GM18858 (cell line): ENCODE results near the gene NPVF.
A peak's percentile ranks its signal among the peaks of the same experiment; 100 is the strongest.

Experiments used
- ATAC-seq: cut with Tn5 transposase; IDR thresholded peaks from one replicate; pipeline ENCODE4 v1.9.1; 2021; ENCODE audit not compliant: unreplicated experiment

The NPVF gene

DNA sequence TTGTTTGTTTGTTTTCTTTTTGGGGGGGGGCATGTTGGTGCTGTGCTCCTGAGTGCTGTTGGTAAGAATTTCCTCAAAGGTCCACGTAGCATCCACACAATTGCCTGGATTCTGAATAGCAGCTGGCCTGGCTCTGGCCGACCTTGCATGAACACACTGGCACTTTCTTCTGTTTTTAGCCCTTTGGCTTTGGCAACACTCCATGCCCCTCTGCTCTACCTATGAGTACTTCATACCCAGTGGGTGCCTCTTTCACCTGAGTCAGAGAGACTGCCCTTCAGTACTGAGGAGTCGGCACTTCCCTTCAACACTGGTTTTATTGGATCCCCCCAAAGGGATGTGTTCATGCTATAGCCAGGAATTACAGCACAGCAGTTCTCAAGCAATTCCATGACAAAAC is 7.2 kb upstream of the NPVF start:
- ATAC-seq: no peak

DNA sequence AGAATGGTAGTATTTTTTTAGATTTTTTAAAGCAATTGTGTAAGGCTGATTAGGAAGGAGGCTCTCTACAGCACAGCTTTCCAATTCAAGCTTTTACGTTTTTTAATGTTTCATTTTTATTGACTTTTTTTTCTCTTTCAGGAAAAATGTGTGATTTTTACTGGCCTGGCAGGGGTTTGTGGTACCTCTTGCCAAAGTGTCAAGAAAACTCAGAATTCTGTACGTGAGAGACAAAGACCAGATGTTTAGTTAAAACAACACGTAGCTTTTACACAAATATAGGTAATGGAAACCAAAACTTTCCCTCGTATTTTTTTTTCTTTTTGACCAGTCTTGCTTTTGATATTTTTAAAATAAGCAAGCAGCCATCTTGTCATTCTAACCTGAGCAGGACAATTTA is 6.0 kb upstream of the NPVF start:
- no peak for ATAC-seq

DNA sequence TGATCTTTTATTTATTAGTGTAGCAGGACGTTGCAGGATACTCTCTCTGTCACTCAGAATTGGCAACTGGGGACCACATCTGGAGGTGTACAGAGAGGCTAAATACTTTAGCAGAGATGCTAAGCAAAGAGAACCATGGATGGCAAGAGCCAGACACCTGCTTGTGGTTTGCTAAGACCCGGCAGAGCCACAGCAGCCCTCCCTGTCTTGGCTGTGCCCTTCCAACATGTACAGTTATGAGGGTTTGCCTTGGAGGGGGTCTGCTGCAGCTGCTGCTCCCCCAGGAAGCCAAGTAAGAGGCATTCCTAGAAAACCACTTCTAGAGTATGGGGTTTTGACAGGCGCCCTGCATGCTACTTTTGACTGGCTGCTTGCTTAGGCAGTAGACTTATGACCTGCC is 5.1 kb downstream of the NPVF start:
- ATAC-seq: no peak

DNA sequence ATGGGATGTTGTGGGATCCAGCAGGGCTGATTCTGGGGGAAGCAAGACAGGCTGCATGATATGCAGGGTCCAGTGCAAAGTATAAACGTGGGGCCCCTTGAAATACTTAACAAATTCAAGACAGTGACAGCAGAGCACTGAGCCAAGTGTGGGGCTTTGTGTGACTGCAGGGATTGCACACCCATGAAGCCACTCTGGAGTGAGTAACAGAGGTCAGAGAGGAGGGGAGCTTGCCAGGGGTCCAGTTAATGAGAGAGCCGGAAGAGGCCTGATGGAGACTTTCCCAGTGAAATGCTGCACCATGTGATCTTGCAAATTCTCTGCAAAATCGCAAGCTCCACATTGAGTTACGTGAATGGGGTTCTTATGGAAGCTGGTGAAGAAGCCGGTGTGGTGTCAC is 5.6 kb downstream of the NPVF start:
- ATAC-seq: no peak

DNA sequence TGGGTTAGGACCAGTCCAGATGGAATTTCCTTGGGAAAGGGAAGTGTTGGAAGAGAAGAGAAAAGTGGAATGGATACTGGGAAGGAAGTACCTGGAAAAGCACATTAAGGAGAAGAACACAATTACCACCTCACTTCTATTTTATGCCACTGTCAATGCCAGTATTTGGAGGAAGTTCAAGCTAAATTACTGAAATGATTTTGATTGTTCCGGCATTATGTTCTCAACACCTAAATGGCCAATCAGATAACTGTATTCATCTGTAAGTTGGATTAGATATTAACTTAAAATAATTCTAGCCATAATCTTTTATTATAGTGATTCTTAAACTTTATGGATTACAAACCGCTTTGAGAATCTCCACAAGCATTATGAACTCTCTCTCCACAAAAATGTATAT is 7.3 kb downstream of the NPVF start:
- ATAC-seq: no peak

DNA sequence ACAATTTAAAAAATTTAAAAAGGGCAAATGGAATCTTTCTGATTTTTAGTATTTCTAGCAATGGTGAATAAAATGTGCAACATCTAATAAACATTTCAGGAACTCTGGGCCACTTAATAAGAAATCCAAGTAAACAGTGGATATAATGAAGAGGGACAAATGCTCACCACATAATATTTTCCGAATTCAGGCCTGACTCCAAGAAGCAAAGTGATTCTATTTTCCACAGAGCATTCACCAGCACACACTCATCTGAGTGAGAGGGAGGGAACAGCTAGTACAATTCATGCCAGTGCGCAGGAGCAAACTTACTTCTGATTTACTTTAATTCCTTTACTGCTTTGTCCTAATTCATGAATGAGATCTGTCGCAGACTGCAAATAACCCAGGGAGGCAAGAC is 10.1 kb downstream of the NPVF start:
- ATAC-seq: no peak

DNA sequence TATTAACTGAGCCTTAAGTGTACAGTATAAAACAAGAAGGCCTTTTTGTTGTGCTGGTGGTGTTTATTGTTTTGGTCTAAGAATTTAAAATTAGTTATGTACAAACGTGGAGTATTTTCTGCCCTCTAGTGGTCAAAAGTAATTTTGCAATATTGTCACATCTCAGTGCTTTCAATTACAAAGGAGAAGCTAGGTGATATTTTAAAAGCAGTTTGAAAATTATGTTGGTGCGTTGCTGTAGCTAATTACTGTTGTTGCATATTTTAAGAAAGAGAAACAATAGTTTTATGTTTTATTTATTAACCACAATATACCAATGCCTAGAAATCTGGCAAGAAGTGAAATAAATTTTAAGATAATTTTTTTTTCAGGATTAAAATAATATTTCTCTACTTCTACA is 11.4 kb downstream of the NPVF start:
- no peak for ATAC-seq

DNA sequence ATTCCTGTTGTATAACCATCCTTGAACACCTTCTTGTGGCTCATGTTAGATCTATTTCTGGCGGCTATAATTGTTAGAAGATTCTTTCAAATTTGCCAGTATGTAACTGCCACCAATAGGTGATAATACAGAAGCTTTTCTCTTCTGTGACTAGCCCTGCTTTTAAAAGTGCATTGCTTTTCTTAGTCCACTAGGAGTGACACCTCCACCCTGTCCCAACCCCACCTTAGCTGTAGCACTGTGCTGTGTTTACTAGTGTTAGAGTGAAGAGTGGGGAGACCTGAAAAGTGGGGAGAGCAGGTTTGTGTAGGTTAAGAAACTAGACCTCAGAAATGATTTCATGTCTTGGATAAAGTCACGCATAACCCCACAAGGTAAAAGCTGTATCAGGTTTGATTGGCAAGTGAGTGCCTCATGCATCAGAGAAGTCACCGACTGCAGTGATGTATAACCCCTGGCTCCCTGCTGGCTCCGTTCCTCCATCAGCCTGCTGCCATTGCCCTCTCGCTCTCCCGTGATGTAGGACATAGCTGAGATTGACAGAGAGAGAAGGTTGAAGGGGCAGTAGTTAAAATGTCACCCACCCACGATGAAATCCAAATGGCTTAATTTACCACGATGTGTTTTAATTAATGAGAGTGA is 12.5 kb downstream of the NPVF start:
- ATAC-seq: no peak

DNA sequence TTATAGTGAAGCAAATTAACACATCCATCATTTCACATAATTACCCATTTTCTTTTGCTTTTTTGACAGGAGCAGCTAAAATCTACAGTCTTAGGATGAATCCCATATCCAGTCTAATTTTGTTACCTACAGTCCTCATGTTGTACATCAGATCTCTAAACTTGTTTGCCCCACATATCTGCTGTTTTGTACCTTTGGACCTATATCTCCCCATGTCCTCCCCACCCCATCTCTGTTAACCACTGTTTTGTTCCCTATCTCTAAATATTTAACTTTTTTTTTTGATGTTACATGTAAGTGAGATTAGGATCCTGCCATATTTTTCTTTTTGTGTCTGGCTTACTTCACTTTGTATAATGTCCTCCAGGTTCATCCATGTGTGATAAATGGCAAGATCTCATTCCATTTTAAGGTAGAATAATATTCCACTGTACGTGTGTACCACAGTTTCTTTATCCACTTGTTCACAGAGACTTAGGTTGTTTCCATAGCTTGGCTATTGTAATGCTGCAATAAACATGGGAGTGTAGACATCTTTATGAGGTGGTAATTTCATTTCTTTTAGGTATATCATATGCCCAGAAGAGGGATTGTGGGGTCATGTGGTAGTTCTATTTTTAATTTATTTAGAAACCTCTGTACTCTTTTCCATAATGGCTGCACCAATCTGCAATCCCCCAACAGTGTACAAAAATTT is 19.6 kb downstream of the NPVF start:
- ATAC-seq: no peak

DNA sequence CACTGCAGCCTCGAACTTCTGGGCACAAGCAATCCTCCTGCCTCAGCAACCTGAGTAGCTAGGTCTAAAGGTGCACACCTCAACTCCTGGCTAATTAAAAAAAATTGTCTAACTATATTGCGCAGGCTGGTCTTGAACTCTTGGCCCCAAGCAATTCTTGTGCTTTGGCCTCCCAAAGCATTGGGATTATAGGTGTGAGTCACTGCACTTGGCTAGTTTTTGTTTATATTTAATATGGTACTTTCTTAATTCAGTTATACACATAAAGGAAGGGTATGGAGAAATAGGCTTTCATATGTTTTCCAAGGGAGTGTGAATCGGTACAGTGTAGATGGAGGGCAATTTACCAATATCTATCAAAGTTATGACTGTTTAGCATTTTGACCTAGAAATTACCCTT is 20.4 kb downstream of the NPVF start:
- no peak for ATAC-seq

DNA sequence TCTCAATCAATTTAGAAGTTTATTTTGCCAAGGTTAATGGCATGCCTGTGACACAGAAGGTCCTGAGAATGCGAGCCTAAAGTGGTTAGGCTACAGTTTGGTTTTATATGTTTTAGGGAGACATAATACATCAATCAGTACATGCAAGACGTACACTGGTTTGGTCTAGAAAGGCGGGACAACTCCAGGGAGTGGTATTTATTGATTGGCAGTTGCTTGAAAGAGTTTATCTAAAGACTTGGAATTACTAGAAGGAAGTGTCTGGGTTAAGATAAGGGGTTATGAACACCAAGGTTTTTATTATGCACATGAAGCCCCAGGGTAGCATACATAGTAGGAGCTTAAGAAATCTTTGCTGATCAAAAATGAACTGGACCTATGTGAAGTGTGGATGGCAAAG is 21.5 kb downstream of the NPVF start:
- no peak for ATAC-seq

DNA sequence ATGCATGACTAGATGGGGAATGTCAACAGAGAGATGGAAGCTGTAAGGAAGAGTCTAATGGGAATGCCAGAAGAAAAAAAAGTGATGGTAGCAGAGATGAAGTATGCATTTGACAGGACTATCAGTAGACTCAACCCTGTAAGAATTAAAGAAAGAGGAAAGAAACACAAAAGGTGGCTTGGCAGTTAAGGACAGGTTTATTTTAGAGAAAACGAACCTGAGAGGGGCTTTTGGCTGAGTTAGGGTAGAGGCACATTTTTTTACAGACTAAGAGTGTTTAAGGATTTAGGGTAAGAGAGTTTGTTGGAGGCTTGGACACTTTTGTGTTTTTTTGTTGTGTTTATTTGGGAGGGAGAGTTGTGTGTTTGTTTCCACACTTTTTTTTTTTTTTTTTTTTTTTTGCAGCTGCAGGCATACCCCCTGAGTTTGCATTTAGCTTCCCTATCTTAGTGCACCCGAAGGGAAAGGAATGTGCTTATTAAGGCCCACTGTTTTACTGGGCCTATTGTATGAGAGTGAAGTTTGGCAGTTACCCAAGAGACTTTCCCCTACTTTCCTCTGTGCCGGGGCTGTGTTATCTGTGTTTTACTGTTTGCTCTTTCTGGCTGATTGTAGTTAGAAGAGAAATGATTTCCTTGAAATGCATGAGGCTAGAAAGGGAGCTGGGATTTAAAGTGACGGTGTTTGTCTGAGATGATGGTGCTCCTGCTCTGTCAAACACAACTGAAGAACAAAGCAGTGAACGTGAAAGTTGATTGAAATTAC is 32.0 kb downstream of the NPVF start:
- no peak for ATAC-seq

DNA sequence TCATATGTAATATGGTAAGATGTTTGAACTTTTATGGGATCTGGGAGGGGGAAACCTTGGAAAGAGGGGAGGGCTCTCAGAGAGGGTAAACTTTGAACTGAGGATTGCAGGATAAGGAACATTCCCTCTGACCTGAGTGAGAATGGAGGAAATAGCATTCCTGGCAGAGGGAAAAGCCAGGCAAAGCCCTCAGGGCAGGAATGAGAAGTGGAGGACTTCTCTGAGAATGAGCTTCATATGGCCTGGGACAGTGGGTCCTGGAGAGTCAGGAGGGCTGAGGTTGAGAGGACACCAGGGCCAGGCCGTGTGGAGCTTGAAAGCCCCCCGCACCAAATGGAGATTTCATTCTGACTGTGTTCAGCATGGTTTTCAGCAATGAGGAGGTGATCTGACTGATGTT is 34.2 kb downstream of the NPVF start:
- no peak for ATAC-seq

DNA sequence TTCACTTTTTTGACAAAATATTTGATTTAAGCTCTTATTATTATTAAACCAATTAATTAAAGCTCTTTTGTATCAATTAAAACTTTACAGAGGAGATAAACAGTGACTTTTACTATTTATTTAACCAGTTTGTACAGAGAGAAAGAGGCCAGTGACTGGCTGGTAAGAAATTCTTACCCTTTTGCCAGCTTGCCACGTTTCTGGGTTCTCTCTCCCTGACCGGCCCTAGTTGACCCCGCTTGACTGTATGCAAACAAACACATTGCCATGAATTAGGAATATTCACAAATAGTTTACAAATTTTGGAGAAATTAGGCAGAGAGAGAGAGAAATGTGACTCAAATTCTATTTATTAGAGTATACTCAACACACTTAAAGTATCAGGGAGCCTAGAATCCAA is 36.2 kb downstream of the NPVF start:
- no peak for ATAC-seq

DNA sequence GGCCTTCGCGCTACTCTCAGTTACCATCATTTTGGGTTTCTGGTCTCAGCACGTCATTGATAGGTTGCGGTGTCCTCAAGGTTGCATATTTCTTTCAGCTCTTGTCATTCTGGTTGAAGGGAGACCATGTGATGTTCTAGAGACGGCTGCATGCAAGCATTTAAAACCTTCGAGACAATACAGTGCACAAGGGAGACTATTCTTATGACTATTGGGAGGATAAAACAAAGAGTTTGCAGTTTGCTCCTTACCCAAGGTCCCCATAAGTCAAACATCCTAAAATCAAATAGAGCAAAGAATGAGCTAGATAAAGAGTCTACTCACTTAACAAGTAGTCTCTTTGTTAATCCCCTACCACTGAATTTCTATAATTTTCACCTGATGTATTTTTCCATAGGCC is 39.1 kb downstream of the NPVF start:
- no peak for ATAC-seq

DNA sequence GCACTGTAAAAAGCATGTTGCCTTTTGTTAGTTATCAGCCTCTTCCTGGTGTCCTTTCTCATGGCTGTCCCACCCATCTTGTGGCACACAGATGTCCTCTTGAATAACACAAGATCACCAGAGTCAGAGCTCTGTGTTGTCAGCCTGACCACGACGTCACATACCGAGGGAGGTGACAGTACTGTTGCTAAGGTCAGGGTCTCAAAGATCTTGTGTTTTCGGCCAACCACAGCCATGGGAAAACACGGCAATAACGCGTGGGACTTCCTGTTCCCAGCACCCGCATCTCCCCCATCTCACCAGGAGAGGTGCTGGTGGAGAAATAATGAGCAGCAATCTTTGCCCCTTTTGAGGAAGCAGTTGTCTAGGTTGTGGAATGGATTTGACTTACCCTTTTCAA is 40.4 kb downstream of the NPVF start:
- no peak for ATAC-seq

DNA sequence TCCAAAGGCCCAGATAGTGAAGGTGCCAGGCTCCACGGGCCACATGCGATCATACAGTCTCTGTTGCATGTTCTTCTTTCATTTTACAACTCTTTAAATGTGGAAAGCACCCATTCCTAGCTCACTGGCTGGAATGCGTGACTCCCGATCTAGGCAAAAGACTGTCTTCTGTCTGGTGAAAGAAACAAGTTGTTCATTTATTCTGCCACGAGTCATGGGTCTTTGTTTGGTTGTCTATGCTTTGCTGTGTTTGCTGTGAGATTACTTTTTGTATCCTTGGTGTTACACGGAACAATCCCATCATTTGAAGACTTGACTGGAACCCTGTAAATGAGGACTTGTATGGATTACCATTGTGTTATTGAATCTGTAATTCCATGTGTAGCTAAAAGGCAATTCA is 41.9 kb downstream of the NPVF start:
- ATAC-seq: no peak

DNA sequence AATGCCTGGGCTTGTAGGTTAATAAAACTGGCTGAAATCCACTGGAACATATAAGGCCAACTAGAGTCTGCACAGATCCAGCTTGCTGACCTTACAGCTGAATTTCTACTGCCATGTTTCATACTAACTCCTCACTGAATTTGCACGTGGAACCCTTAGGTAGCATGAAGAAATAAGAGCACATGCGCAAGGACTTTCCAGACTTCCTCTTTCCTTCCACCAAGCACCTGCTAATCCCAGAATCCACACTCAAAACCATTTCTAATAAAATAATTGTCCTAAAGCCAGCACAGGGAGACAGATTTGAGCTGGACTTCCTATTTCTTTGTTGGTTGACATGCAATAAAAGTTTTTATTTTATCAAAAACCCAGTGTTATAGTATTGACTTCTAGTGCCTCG is 46.8 kb downstream of the NPVF start:
- ATAC-seq: no peak

DNA sequence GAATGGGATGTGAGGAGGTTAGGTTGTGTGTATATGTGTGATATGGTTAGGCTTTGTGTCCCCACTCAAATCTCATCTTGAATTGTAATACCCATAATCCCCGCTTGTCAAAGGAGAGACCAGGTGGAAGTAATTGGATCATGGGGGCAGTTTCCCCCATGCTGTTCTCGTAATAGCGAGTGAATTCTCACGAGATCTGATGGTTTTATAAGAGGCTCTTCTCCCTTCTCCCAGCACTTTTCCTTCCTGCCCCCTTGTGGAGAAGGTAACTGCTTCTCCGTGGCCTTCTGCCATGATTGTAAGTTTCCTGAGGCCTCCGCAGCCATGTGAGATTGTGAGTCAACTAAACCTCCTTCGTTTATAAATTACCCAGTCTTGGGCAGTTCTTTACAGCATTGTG is 47.3 kb downstream of the NPVF start:
- ATAC-seq: no peak

DNA sequence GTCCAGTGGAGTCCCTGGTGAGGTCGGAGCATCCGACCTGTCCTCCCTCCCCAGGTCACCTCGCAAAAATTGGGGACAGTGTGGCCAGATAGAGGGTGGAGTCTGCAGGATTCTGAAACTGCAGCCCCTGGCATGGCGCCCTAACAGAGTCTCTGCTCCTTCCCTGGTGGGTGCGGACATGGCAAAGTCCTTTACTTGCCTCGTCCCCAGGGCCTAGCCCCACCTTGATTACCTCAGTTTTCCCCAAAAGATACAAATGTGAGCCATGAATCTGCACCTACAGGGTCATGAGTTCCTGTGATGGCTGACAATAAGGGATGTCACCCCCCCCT is 47.7 kb downstream of the NPVF start:
- peak; percentile 21 for ATAC-seq

DNA sequence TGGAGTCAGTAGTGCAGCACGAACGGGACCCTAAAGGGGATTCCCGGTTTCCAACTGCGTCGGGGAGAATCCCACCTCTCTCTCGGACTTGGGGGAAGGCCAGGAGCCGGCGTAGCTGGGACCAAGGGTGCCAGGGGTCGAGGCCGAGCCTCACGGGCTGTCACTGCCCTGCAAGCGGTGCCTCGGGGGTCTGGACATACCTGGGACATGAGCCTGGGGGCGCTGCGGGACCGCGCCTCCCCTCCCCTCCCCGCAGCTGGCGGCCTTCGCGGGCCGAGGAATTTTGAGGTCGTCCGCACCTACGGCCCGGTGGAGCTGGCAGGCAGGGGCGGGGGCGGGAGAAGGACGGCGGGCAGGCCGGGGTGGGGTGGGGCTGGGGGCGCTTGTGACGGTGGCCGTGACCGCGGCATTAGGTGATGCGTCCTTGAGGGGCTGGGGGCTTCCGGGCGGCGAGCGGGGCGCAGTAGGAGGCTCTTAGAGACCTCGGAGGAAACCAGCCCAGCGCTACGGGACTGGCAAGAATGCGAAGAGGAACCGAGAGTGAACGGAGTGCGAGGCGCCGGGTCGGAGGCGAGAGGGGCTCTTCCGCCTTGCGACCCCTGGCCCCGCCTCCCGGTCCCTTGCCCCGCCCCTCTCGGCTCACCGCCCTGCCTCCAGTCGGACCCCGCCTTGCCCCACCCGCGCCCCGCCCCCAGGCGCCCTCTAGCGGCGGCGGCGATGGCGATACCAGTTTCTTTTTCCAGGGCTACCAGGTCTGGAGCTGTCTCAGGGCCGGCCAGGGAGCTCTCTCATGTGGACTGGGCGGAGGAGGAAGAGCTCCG is 48.3 kb downstream of the NPVF start:
- peak; percentile 86 for ATAC-seq

DNA sequence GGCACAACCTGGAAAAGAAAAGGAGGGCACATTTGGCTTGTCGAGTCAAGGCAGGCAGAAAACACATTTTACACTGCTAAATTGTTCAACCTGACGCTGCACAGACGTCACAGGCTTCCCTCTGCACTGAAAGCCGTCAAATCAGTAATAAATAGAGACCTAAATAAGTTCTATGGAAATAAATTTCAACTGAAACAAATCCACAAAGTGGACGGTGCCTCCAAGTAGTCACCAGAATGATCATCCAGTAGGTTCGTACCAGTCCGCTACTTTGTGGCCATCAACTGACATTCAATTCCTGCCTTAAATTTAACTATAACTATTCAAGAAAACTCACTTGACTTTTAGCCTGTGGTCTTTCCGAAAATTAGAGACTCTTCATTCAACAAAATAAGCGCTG is 49.0 kb downstream of the NPVF start:
- no peak for ATAC-seq
